ENCODE results near the gene SLC9A9. TPM values are rescaled to one million over a fixed set of nuclear protein-coding genes. Genes with fewer than 3 reads are reported as not detected.

Gene SLC9A9
- total and polyA plus RNA-seq, 10 of the 15 experiments (the other 5 are each of a cell fraction or from before 2014, with no cell fraction given) = 3.5 to 14.2 (median 9.3) TPM

DNA sequence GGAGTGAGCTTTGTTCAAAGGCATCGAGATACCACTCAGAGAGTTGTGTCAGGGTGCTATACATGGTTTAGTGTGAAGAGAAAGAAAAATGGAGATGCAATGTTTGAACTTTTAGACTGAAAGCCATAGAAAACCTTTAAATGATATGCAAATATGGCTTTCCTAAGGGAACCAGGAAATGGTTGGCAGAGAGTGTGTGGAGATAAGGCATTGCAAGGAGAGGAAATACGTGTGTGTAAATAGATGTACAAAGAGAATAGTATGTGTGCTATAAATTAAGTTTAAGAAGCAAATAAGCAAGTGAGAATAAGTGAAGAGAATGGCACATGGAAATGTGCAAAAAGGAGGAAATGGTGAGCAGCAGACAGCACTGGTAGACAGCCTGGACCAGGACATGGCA, 198.1 kb downstream of the SLC9A9 start:
- ChIA-PET SMC1A (ENCODE audit: uncharacterized antibody, unreplicated experiment) (interaction anchor here (0.6 to 2.1 kb wide), 4 partner anchors 10 to 526 kb away, joined by 3 to 7 read pairs (median 3); no protein-coding TSS in a partner anchor), RAD21 (ENCODE audit: unreplicated experiment) (interaction anchor here (2.1 kb wide), 1 partner anchor 24 kb away, joined by 4 read pairs; no protein-coding TSS in a partner anchor), CTCF (interaction anchor here (0.7 to 5.8 kb wide), 7 partner anchors 10 to 224 kb away, joined by 3 to 44 read pairs (median 4); no protein-coding TSS in a partner anchor), POLR2A (interaction anchor here (1.9 kb wide), 1 partner anchor 24 kb away, joined by 4 read pairs; no protein-coding TSS in a partner anchor)
- Histone ChIP-seq H3K4me1 (ENCODE audit: control insufficient read depth, insufficient read depth, low read length) (no peaks in the 10 kb centered on the region), H3K36me3 (ENCODE audit: control insufficient read depth in 2 of 2, insufficient read depth in 2 of 2, low read length in 1 of 2) (no peaks in the 10 kb centered on the region; a peak in 1 of 4 replicates), H2AFZ (ENCODE audit: control insufficient read depth, low read depth, low read length) (no peak overlapping the region), H3K4me2 (ENCODE audit: control insufficient read depth, insufficient read depth) (no peak overlapping the region), H3K79me2 (ENCODE audit: control insufficient read depth, insufficient read depth, low read length) (no peaks in the 10 kb centered on the region), H3K4me3 (no peak overlapping the region), H3K9me3 (replicated peaks; ENCODE audit: control insufficient read depth, insufficient read depth, low read length) (no peaks in the 10 kb centered on the region), H4K20me1 (ENCODE audit: control insufficient read depth, insufficient read depth) (no peaks in the 10 kb centered on the region), H3K27ac (ENCODE audit: control insufficient read depth, insufficient read depth) (no peak overlapping the region), H3K9ac (ENCODE audit: control insufficient read depth, insufficient read depth, low read length) (no peak overlapping the region), H3K27me3 (replicated peaks in 1 of 2; ENCODE audit: control insufficient read depth in 2 of 2, insufficient read depth in 2 of 2, low read length in 1 of 2) (no peaks in the 10 kb centered on the region)
- TF ChIP-seq ZZZ3 (IDR thresholded peaks at IDR 0.05; ENCODE audit: control insufficient read depth, insufficient read length, low read depth) (no peak), SP1 (IDR thresholded peaks at IDR 0.05; ENCODE audit: low read depth, low read length) (no peak), STAT3 (IDR thresholded peaks at IDR 0.05; ENCODE audit: low read depth, low read length) (no peak), TCF3 (IDR thresholded peaks at IDR 0.05; ENCODE audit: borderline replicate concordance, insufficient read depth, low read depth, low read length) (no peak), IRF4 (IDR thresholded peaks at IDR 0.05; ENCODE audit: low read depth, low read length) (no peak), RB1 (IDR thresholded peaks at IDR 0.05; ENCODE audit: borderline replicate concordance) (no peak), RAD21 (IDR thresholded peaks at IDR 0.05; ENCODE audit: insufficient read depth, low read depth, low read length) (no peak), TCF12 (IDR thresholded peaks at IDR 0.05; ENCODE audit: low read depth, low read length) (no peak)
- TF ChIP-seq, protein P1, sequence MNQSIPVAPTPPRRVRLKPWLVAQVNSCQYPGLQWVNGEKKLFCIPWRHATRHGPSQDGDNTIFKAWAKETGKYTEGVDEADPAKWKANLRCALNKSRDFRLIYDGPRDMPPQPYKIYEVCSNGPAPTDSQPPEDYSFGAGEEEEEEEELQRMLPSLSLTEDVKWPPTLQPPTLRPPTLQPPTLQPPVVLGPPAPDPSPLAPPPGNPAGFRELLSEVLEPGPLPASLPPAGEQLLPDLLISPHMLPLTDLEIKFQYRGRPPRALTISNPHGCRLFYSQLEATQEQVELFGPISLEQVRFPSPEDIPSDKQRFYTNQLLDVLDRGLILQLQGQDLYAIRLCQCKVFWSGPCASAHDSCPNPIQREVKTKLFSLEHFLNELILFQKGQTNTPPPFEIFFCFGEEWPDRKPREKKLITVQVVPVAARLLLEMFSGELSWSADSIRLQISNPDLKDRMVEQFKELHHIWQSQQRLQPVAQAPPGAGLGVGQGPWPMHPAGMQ (IDR thresholded peaks at IDR 0.05; ENCODE audit: borderline replicate concordance) = no peak
- TF ChIP-seq, protein P2, sequence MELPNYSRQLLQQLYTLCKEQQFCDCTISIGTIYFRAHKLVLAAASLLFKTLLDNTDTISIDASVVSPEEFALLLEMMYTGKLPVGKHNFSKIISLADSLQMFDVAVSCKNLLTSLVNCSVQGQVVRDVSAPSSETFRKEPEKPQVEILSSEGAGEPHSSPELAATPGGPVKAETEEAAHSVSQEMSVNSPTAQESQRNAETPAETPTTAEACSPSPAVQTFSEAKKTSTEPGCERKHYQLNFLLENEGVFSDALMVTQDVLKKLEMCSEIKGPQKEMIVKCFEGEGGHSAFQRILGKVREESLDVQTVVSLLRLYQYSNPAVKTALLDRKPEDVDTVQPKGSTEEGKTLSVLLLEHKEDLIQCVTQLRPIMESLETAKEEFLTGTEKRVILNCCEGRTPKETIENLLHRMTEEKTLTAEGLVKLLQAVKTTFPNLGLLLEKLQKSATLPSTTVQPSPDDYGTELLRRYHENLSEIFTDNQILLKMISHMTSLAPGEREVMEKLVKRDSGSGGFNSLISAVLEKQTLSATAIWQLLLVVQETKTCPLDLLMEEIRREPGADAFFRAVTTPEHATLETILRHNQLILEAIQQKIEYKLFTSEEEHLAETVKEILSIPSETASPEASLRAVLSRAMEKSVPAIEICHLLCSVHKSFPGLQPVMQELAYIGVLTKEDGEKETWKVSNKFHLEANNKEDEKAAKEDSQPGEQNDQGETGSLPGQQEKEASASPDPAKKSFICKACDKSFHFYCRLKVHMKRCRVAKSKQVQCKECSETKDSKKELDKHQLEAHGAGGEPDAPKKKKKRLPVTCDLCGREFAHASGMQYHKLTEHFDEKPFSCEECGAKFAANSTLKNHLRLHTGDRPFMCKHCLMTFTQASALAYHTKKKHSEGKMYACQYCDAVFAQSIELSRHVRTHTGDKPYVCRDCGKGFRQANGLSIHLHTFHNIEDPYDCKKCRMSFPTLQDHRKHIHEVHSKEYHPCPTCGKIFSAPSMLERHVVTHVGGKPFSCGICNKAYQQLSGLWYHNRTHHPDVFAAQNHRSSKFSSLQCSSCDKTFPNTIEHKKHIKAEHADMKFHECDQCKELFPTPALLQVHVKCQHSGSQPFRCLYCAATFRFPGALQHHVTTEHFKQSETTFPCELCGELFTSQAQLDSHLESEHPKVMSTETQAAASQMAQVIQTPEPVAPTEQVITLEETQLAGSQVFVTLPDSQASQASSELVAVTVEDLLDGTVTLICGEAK (IDR thresholded peaks at IDR 0.05; ENCODE audit: borderline replicate concordance) = no peak
- TF ChIP-seq, protein P3, sequence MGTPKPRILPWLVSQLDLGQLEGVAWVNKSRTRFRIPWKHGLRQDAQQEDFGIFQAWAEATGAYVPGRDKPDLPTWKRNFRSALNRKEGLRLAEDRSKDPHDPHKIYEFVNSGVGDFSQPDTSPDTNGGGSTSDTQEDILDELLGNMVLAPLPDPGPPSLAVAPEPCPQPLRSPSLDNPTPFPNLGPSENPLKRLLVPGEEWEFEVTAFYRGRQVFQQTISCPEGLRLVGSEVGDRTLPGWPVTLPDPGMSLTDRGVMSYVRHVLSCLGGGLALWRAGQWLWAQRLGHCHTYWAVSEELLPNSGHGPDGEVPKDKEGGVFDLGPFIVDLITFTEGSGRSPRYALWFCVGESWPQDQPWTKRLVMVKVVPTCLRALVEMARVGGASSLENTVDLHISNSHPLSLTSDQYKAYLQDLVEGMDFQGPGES (IDR thresholded peaks at IDR 0.05) = no peak
- no peak for DNase-seq (ENCODE audit: low read depth, low spot score)
- no peak for ATAC-seq
- no TSS peak for BruUV-seq (replicated peaks)
- in situ Hi-C loops (cut with MboI) (no loop called here), intact Hi-C loops (cut with micrococcal nuclease; ENCODE audit: unreplicated experiment) (no loop called here)
- no peak for FAIRE-seq
- WGBS (ENCODE audit: insufficient coverage, insufficient replicate concordance, low lambda C conversion rate, missing lambda C conversion rate) = 100% methylated on average over 2 of the region's 2 CpGs
